Hepatocyte (in vitro differentiated cells): ENCODE measurements around the gene IMMP2L. TPM values are rescaled to one million over a fixed set of nuclear protein-coding genes. Genes with fewer than 3 reads are reported as not detected.

Experiments used
- DNase-seq: peaks from one replicate; pipeline ENCODE4 v3.0.0-alpha.2; 2016; ENCODE audit warnings: low spot score
- H2AFZ ChIP-seq: fragments of 200-600 bp; sonication (generic); 2 replicates; pipeline ENCODE4 v1.6.0; 2016; ENCODE audit warnings: antibody characterized with exemption, mild to moderate bottlenecking
- H3K27ac ChIP-seq: fragments of 200-600 bp; sonication (generic); 2 replicates; pipeline ENCODE4 v1.5.1; 2016; ENCODE audit warnings: mild to moderate bottlenecking
- H3K27me3 ChIP-seq: fragments of 200-600 bp; sonication (generic); 2 replicates; pipeline ENCODE4 v1.6.1; 2016
- H3K36me3 ChIP-seq: fragments of 200-600 bp; sonication (generic); replicated peaks from 2 replicates; pipeline ENCODE4 v1.5.1; 2016; ENCODE audit warnings: low read depth; ENCODE audit not compliant: insufficient read depth
- H3K4me1 ChIP-seq: fragments of 200-600 bp; sonication (generic); 2 replicates; pipeline ENCODE4 v1.5.1; 2016; ENCODE audit warnings: mild to moderate bottlenecking, moderate library complexity; ENCODE audit not compliant: insufficient read depth
- H3K4me2 ChIP-seq: fragments of 200-600 bp; sonication (generic); 2 replicates; pipeline ENCODE4 v1.6.0; 2016
- H3K4me3 ChIP-seq: fragments of 200-600 bp; sonication (generic); 2 replicates; pipeline ENCODE4 v1.5.1; 2016; ENCODE audit warnings: mild to moderate bottlenecking
- H3K79me2 ChIP-seq: fragments of 200-600 bp; sonication (generic); 2 replicates; pipeline ENCODE4 v1.6.0; 2017; ENCODE audit warnings: mild to moderate bottlenecking
- H3K9me2 ChIP-seq: fragments of 200-600 bp; sonication (generic); replicated peaks from 2 replicates; pipeline ENCODE4 v1.6.0; 2017; ENCODE audit warnings: mild to moderate bottlenecking; ENCODE audit not compliant: insufficient read depth
- H3K9me3 ChIP-seq: fragments of 200-600 bp; sonication (generic); 2 replicates; pipeline ENCODE4 v1.5.1; 2016; ENCODE audit warnings: low read depth, mild to moderate bottlenecking
- H4K20me1 ChIP-seq: fragments of 200-600 bp; sonication (generic); 2 replicates; pipeline ENCODE4 v1.6.0; 2016; ENCODE audit warnings: mild to moderate bottlenecking; ENCODE audit not compliant: insufficient read depth, poor library complexity, severe bottlenecking
- EZH2 ChIP-seq: fragments of 200-600 bp; sonication (generic); IDR thresholded peaks from 2 replicates; pipeline ENCODE4 v1.6.1; 2016; ENCODE audit warnings: antibody characterized with exemption, mild to moderate bottlenecking, borderline replicate concordance
- EZH2phosphoT487 ChIP-seq: fragments of 200-600 bp; sonication (generic); IDR thresholded peaks from one replicate; pipeline ENCODE4 v1.6.1; 2018; ENCODE audit warnings: antibody characterized with exemption, mild to moderate bottlenecking, low read depth, moderate library complexity; ENCODE audit not compliant: unreplicated experiment, severe bottlenecking
- WGBS: methylation state at CpG from one replicate; pipeline ENCODE4 v1.1.6; 2016; ENCODE audit warnings: low lambda C conversion rate; ENCODE audit errors: missing lambda C conversion rate; 5-methylcytosine and 5-hydroxymethylcytosine counted together
- polyA plus RNA-seq: library from polyadenylated mRNA; unstranded; fragments of >200 nt; fragmentation: Nextera tagmentation; extraction: Ambion mirVana; gene quantifications from 2 replicates; pipeline ENCODE4 v1.2.1, GENCODE V29; 2016
- total RNA-seq: library from RNA; depleted of rRNA; stranded (reverse); fragments of >200 nt; gene quantifications from 2 replicates; pipeline ENCODE4 v1.2.3, GENCODE V29; 2014
- TF ChIP-seq, protein P1 (sequence below): fragments of 200-600 bp; sonication (generic); IDR thresholded peaks from 2 replicates; pipeline ENCODE4 v1.5.1; 2016; ENCODE audit warnings: antibody characterized with exemption, mild to moderate bottlenecking; ENCODE audit not compliant: poor library complexity

The IMMP2L gene
- total and polyA plus RNA-seq, 2 experiments from 2014 or later = 13.3 to 17.6 TPM

- 81% methylated on average over 3 of the region's 3 CpGs for WGBS
- no peak overlapping the region for H3K4me2 ChIP-seq
- TF ChIP-seq EZH2 = no peak
- TF ChIP-seq EZH2phosphoT487 = no peak
- TF ChIP-seq, protein P1, sequence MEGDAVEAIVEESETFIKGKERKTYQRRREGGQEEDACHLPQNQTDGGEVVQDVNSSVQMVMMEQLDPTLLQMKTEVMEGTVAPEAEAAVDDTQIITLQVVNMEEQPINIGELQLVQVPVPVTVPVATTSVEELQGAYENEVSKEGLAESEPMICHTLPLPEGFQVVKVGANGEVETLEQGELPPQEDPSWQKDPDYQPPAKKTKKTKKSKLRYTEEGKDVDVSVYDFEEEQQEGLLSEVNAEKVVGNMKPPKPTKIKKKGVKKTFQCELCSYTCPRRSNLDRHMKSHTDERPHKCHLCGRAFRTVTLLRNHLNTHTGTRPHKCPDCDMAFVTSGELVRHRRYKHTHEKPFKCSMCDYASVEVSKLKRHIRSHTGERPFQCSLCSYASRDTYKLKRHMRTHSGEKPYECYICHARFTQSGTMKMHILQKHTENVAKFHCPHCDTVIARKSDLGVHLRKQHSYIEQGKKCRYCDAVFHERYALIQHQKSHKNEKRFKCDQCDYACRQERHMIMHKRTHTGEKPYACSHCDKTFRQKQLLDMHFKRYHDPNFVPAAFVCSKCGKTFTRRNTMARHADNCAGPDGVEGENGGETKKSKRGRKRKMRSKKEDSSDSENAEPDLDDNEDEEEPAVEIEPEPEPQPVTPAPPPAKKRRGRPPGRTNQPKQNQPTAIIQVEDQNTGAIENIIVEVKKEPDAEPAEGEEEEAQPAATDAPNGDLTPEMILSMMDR = no peak
These were observed 453.8 kb downstream of the IMMP2L start for GRCh38 chr7:111108496-111108895.

GRCh38 chr7:111108000-111108399 is 454.3 kb downstream of the IMMP2L start:
- H3K36me3 ChIP-seq = no peaks in the 10 kb centered on the region
- TF ChIP-seq, protein P1 = no peak
- TF ChIP-seq EZH2 = no peak
- TF ChIP-seq EZH2phosphoT487 = no peak
- H3K4me2 ChIP-seq = no peak overlapping the region
- H2AFZ ChIP-seq = no peak overlapping the region
- no peak overlapping the region for H3K27ac ChIP-seq
- no peak for DNase-seq
- H3K9me2 ChIP-seq = no peaks in the 10 kb centered on the region
- WGBS = 75% methylated on average over 1 of the region's 1 CpG
- H3K4me3 ChIP-seq = no peak overlapping the region
- no peaks in the 10 kb centered on the region for H3K27me3 ChIP-seq
- no peaks in the 10 kb centered on the region for H4K20me1 ChIP-seq
- no peaks in the 10 kb centered on the region for H3K9me3 ChIP-seq
- H3K79me2 ChIP-seq = no peaks in the 10 kb centered on the region
- H3K4me1 ChIP-seq = peaks cover 5% of the 10 kb centered on the region

More at GRCh38 chr7:111108496-111108895, 453.8 kb downstream of the IMMP2L start:
- H3K27me3 ChIP-seq = no peaks in the 10 kb centered on the region
- H3K9me3 ChIP-seq = no peaks in the 10 kb centered on the region
- H2AFZ ChIP-seq = no peak overlapping the region
- H3K79me2 ChIP-seq = no peaks in the 10 kb centered on the region
- H3K4me1 ChIP-seq = peaks cover 10% of the 10 kb centered on the region
- H4K20me1 ChIP-seq = no peaks in the 10 kb centered on the region
- H3K27ac ChIP-seq = no peak overlapping the region
- H3K9me2 ChIP-seq = no peaks in the 10 kb centered on the region
- no peaks in the 10 kb centered on the region for H3K36me3 ChIP-seq
- no peak for DNase-seq
- no peak overlapping the region for H3K4me3 ChIP-seq

DNA sequence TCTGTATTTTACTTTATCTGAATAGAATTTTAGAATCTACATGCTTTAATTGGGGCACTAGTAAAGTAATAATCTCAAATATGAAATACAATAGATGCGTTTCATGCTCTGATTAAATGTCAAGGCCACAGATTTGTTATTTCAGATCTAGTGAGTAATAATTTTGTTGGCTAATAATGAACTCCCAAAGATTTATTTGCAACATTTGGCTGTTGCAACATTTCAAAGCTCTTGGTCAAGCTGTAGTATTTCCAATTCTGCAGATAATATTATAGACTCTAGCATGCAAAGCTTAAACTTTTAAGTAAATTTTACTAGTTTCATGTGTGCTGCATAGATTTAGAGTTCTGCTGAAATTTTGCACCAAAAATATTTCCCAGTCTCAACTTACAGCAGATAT is 454.7 kb downstream of the IMMP2L start:
- no peaks in the 10 kb centered on the region for H3K36me3 ChIP-seq
- TF ChIP-seq, protein P1 = no peak
- TF ChIP-seq EZH2phosphoT487 (no peak), EZH2 (no peak)
- no peak overlapping the region for H2AFZ ChIP-seq
- no peaks in the 10 kb centered on the region for H3K9me3 ChIP-seq
- no peak overlapping the region for H3K4me2 ChIP-seq
- no peaks in the 10 kb centered on the region for H3K27me3 ChIP-seq
- no peaks in the 10 kb centered on the region for H4K20me1 ChIP-seq
- H3K27ac ChIP-seq = no peak overlapping the region
- no peaks in the 10 kb centered on the region for H3K79me2 ChIP-seq
- no peak overlapping the region for H3K4me3 ChIP-seq
- no peak for DNase-seq
- WGBS = 78% methylated on average over 1 of the region's 1 CpG
- H3K4me1 ChIP-seq = peaks cover 4% of the 10 kb centered on the region
- H3K9me2 ChIP-seq = no peaks in the 10 kb centered on the region

DNA sequence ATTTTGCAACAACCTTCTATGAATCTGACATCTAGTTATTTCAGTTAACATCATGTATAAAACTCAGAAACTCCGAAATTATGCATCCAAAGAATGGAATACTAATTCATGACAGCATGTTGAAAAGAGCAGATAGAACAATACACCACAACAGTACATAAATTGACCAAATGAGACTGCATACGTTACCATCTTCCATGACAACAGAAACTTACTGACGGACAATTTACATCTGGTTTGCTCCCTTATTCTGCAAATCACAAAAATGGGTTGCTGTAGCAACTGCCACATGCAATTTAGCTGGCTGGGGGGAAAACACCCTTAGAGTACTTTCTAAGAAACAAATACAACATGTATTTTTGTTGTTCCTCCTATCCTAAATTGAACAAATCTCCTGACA is 457.0 kb downstream of the IMMP2L start:
- Histone ChIP-seq H3K36me3 (no peaks in the 10 kb centered on the region), H3K27me3 (no peaks in the 10 kb centered on the region), H3K9me3 (no peaks in the 10 kb centered on the region), H2AFZ (no peak overlapping the region), H3K4me2 (no peak overlapping the region), H3K9me2 (no peaks in the 10 kb centered on the region), H3K27ac (no peak overlapping the region), H3K4me3 (no peak overlapping the region), H3K4me1 (no peaks in the 10 kb centered on the region), H3K79me2 (no peaks in the 10 kb centered on the region), H4K20me1 (no peaks in the 10 kb centered on the region)
- WGBS = 87% methylated on average over 3 of the region's 3 CpGs
- DNase-seq = no peak
- TF ChIP-seq, protein P1 = no peak
- TF ChIP-seq EZH2 = no peak
